Activated B cell treated with CpG ODN at 0.5 μM for 24 hours (primary cell): ENCODE results near the gene DAZAP1. TPM values are rescaled to one million over a fixed set of nuclear protein-coding genes. Genes with fewer than 3 reads are reported as not detected.

Experiments used
- ATAC-seq: fragments of 200-7000 bp; cut with Tn5 transposase; one replicate; pipeline ENCODE4 v1.10.0; 2021; ENCODE audit warnings: low read depth, mild to moderate bottlenecking, moderate library complexity
- CTCF ChIA-PET: fragments of 350-600 bp; sonication (Branson Sonifier 250); formaldehyde crosslinking; loops from one replicate; lab custom pipeline; 2021; ENCODE audit warnings: antibody characterized with exemption; lab: Charles Lee
- POLR2A ChIA-PET: fragments of 350-600 bp; sonication (Branson Sonifier 250); formaldehyde crosslinking; loops from one replicate; lab custom pipeline; 2021; ENCODE audit warnings: antibody characterized with exemption; lab: Charles Lee
- DNase-seq: peaks from one replicate; pipeline ENCODE4 v3.0.0; 2022
- H3K27ac Mint-ChIP-seq: one replicate; pipeline ENCODE4 v1.8.0; 2020; ENCODE audit warnings: mixed read lengths
- H3K27me3 Mint-ChIP-seq: one replicate; pipeline ENCODE4 v1.8.0; 2021; ENCODE audit warnings: mixed read lengths
- H3K36me3 Mint-ChIP-seq: one replicate; pipeline ENCODE4 v1.8.0; 2021; ENCODE audit warnings: low read depth, mixed read lengths
- H3K4me1 Mint-ChIP-seq: one replicate; pipeline ENCODE4 v1.8.0; 2021; ENCODE audit warnings: mixed read lengths
- H3K4me3 Mint-ChIP-seq: one replicate; pipeline ENCODE4 v1.8.0; 2020; ENCODE audit warnings: mild to moderate bottlenecking, mixed read lengths
- H3K9me3 Mint-ChIP-seq: one replicate; pipeline ENCODE4 v1.8.0; 2020; ENCODE audit warnings: mixed read lengths
- CTCF ChIP-seq: fragments of 200-600 bp; IDR thresholded peaks from one replicate; pipeline ENCODE4 v1.8.0; 2022; ENCODE audit warnings: antibody characterized with exemption, mild to moderate bottlenecking
- intact Hi-C: fragments of 100-400 bp; cut with micrococcal nuclease; formaldehyde crosslinking; loops from one replicate; pipeline ENCODE4 v1.15.1; 2024
- total RNA-seq: library from RNA; stranded (reverse); gene quantifications from 2 replicates; pipeline ENCODE4 v1.2.3, GENCODE V29; 2022

DAZAP1 gene
- total RNA-seq, 1 donor from 2014 or later, result 195 TPM

- ChIA-PET CTCF (no interaction called here), POLR2A (interaction anchor here (0.5 kb wide), 1 partner anchor 316 kb away, joined by 3 read pairs; no protein-coding TSS in a partner anchor)
- no peak for TF ChIP-seq CTCF
- Mint-ChIP-seq H3K27me3 (no peaks in the 10 kb centered on the region), H3K36me3 (peaks cover 74% of the 10 kb centered on the region), H3K4me3 (no peak overlapping the region), H3K27ac (no peak overlapping the region), H3K9me3 (no peaks in the 10 kb centered on the region), H3K4me1 (peaks cover 3% of the 10 kb centered on the region)
- intact Hi-C loops, result no loop called here
- DNase-seq, result no peak
- no peak for ATAC-seq
These were observed 20.0 kb downstream of the DAZAP1 start for GRCh38 chr19:1427221-1427920.

- H3K27ac Mint-ChIP-seq, result no peak overlapping the region
- DNase-seq, result no peak
- ChIA-PET POLR2A (no interaction called here), CTCF (no interaction called here)
- intact Hi-C loops, result no loop called here
- no peak overlapping the region for H3K4me3 Mint-ChIP-seq
- peaks cover 70% of the 10 kb centered on the region for H3K36me3 Mint-ChIP-seq
- peaks cover 3% of the 10 kb centered on the region for H3K4me1 Mint-ChIP-seq
- TF ChIP-seq CTCF, result no peak
- no peak for ATAC-seq
- no peaks in the 10 kb centered on the region for H3K9me3 Mint-ChIP-seq
- H3K27me3 Mint-ChIP-seq, result no peaks in the 10 kb centered on the region
These were observed 21.5 kb downstream of the DAZAP1 start for GRCh38 chr19:1428738-1429391.

GRCh38 chr19:1429750-1430149 lies 22.4 kb downstream of the DAZAP1 start:
- DNase-seq (no peak), ATAC-seq (no peak)
- H3K27me3 Mint-ChIP-seq, result no peaks in the 10 kb centered on the region
- intact Hi-C loops, result no loop called here
- no peak for TF ChIP-seq CTCF
- CTCF ChIA-PET, result no interaction called here
- H3K36me3 Mint-ChIP-seq, result peaks cover 61% of the 10 kb centered on the region
- H3K9me3 Mint-ChIP-seq, result no peaks in the 10 kb centered on the region
- H3K27ac Mint-ChIP-seq, result no peak overlapping the region
- POLR2A ChIA-PET, result interaction anchor here (1.2 kb wide), 1 partner anchor 161 kb away, joined by 3 read pairs; the partner anchor contains the start of gene CIRBP
- H3K4me3 Mint-ChIP-seq, result no peak overlapping the region
- peaks cover 3% of the 10 kb centered on the region for H3K4me1 Mint-ChIP-seq

GRCh38 chr19:1430246-1430645 lies 22.9 kb downstream of the DAZAP1 start:
- no peaks in the 10 kb centered on the region for H3K9me3 Mint-ChIP-seq

More at GRCh38 chr19:1430246-1430645, 22.9 kb downstream of the DAZAP1 start:
- ChIA-PET CTCF (no interaction called here), POLR2A (interaction anchor here (0.7 to 1.2 kb wide), 2 partner anchors 15 to 161 kb away, joined by 3 to 8 read pairs; partner anchors contain the start of gene CIRBP)
- intact Hi-C loops, result no loop called here
- H3K36me3 Mint-ChIP-seq, result peaks cover 58% of the 10 kb centered on the region
- H3K4me1 Mint-ChIP-seq, result no peaks in the 10 kb centered on the region
- no peak overlapping the region for H3K27ac Mint-ChIP-seq
- DNase-seq (no peak), ATAC-seq (no peak)
- no peak overlapping the region for H3K4me3 Mint-ChIP-seq
- no peaks in the 10 kb centered on the region for H3K27me3 Mint-ChIP-seq
- TF ChIP-seq CTCF, result no peak
